ENCODE data around the gene BSG.
"Not testable (repeated sequence)": the region's sequence is repeated elsewhere in the genome, so short reads cannot be mapped to it uniquely, and the experiment has no call there.

BSG gene

DNA sequence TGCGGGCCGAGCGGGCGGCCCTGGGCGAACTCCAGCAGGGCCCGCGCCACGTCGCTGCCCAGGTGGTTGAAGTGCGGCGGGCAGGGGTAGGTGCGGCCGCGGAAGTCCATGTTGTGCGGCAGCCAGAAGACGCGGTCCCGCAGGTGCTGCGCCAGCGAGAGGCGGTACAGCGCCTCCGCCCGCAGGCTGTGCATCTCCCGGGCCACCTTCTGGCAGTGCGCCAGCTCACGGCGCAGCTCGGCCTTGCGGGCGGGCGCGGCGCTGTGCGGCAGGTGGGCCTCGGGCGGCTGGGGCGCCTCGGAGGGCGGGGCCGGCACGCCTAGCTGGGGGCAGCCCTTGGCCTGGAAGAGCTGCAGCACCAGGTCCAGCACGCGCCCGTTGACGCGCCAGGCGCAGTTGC lies 48.8 kb downstream of the BSG start:
- not testable (repeated sequence) for DNase-seq

DNA sequence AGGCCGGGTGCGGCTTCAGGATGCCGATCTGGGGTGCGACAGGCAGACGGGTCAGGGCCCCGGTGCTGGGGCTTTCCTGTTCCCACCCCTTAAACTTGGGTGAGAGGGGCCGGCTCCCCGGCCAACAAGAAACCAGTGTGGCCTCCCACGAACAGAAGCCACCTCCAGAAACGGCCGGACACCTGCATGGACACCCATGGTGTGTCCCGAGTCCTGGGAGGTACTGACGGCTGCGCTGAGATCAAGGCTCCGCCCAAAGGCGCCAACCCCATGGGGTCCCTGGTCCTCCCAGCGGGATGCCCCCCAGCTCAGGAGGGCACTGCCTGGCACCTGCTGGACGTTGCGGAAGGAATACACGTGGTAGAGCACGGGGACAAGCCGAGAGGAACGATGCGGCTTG lies 49.4 kb downstream of the BSG start:
- DNase-seq: no peak

DNA sequence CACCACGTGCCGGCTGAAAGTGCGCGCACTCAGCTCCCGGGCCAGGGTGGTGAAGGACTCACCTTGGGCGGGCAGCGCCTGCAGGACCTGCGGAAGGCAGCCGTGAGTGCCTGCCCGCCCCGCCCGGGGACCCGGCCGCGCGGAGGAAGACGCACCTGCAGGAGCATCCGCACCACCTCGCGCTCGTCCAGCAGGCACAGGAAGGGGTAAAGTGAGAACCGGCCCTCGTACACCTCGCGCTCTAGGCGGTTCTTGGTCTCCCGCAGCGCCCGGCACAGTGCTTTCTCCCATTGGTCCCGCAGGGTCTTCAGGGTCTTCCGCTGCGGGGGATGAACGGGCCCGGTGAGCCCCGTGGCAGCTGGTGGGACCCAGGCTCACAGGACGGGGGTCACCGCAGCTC lies 50.3 kb downstream of the BSG start:
- DNase-seq: no peak

DNA sequence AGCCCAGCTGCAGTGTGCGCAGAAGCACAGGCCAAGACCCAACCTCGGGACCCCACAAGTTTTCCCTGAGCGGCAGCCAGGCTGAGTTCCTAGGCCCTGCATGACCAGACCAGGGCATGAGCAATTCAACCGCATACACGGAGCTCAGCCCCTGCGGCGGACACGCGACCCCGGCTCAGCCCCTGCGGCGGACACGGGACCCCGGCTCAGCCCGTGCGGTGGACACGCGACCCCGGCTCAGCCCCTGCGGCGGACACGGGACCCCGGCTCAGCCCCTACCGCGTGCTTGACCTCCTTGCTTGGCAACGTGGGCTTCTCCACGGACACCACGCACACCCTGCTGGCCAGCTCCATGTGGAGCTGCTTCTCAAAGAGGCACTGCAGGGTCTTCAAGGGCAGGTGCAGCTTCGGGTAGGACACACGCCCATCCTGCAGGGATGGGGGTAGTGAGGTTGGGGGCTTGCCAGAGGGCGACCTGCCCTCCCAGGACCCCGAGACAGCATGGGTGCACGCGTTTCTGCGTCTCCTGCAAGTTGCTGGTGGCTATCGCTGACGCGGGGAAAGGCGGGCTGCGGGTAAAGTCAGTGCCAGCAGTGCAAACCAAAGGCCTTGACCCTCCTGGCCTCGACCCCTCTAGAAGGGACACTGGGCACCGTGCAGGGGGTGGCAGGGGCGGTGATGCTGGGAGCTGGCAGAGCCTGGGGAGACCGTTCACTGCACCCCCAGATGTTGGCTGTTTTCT lies 51.0 kb downstream of the BSG start:
- DNase-seq: no peak

DNA sequence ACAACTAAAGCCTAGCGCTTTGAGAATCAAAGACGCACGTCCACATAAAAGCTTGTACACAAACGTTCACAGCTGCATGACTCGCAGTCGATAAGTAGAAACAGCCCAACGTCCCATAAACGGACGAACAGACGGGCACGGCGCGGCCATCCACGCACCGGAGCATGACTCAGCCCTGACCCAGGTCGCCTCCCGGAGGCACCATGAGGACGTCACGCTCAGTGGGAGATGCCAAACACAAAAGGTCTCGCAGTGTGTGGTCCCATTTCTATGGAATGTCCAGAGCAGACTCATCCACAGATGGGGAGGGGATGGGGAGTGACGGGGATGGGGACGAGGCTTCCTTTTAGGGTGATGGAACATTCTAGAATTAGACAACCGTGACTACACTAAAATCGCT lies 51.6 kb downstream of the BSG start:
- DNase-seq: no peak

DNA sequence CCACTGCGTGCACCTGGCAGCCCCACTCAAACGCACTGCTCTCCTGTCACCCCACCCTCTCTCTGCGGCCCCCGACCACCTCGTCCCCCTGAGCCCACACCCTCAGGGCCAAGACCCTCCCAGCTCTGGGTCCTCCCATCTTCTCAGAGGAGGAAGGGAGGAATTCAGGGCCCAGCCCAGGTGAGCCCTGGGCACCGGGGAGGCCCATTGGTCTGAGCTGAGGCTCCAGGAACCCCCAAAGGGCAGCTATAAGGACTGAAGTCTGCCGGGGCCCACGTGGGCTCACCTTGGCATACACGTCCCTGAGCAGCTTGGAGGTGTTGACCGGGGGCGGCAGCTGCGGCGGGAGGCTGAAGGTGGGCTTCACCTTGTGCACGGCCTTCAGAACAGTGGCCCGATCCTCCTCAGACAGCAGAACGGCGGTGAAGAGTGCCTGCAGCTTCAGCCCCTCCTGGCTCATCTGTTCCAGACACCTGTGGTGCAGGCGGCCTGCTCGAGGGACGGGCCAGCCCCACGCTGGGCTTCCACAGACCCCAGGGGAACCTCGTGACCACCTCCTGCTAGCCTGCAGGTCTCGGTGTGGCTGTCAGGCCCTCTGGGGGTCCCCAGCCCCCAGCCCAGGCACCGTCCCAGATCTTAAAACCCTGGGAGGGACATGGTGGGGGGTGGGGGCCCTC lies 52.2 kb downstream of the BSG start:
- no peak for DNase-seq

DNA sequence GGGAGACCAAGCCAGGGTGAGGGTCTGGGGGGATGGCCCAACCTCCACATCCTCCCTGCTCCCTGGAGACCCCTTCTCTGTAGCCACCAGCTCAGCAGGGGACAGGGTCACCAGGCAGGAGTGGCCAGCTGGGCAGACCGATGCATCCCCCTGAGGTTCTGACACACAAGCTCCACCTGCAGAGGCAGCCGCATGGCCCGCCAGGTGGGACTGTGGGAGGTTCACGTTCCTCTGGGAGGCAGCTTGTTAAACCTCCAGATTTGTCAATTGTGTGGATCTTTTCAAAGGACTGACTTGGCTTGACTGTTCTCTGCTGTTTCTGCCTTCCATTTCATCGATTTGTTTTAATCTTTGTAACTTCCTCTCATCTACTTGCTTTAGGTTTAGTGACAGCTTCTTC lies 52.9 kb downstream of the BSG start:
- no peak for DNase-seq

DNA sequence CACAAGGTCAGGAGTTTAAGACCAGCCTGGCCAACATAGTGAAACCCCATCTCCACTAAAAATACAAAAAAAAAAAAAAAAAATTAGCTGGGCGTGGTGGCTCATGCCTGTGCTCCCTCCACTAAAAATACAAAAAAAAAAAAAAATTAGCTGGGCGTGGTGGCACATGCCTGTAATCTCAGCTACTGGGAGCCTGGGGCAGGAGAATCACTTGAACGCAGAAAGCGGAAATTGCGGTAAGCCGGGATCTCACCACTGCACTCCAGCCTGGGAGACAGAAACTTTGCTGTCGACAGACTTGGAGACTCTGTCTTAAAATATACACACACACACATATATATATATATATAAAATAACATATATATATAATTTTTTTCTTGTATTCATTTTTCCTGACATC lies 54.2 kb downstream of the BSG start:
- DNase-seq: not testable (repeated sequence)

DNA sequence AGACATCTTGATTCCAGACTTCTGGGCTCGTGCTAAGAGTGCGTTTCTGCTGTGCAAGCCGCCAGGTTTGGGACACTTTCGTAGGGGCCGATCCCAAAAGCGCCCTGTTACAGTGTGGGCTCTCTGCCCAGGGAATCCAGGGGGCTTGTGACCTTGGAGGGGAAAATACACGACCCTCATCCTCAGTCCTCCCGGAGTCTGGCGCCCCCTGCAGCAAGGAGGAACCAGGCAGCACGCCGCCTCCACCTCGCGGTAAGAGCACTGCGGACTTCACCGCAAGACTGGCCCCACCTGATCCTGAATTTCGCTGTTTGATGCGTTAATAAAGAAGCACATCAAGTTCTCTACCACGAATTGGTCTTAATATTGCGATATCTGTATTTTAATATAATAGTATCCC lies 55.8 kb downstream of the BSG start:
- DNase-seq: no peak

DNA sequence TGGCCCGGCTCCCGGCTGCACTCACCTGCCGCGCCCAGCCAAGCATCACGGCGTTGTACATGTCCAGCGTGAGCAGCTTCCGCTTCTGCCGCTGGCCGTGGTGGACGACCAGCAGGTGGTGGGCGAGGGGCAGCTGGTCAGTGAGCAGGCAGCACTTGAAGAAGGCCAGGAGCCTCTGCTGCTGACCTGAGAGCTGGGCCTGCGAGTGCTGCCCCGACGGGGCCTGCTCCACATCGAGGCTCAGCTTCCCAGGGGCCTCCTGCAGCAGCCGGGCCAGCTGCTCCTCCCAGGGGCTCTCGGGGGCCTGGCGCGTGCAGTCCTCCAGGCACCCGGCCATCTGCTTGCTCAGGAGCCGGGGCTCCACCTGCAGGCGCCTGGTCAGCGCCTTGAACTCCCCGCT lies 57.1 kb downstream of the BSG start:
- not testable (repeated sequence) for DNase-seq

DNA sequence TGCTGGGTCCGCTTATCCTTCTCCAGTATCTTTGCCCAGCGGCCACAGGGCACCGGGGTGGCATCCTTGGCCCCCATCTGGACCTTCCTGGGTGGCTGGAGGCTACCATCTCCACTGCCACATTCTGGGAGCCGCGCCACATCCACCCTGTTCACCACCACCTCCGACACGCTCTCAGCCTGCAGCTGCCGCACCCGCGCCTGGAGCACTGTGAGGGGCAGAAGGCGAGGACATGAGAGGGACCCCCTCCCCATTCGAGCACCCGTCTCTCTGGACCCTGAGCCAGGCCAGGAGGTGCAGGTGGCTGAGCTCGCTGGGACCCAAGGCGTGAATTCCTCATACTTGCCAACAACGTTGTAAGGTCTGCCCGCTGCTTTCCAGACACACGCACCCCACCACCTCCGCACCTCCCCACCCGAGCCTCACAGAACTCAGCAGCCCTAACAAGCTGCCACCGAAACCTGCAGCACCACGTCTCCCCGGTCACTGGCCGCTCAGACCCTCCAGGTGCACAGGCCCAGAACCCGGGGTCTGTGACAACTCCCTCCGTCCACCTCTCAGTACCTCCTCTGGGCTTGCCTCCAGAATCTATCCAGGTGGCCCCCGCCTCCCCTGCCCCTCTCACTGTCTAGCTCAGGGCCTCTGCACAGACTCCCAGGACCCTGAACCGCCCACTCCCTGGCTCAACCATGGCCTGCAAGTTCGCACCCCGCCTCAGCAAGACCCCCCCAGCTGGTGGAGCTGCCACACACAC lies 57.7 kb downstream of the BSG start:
- DNase-seq: no peak

DNA sequence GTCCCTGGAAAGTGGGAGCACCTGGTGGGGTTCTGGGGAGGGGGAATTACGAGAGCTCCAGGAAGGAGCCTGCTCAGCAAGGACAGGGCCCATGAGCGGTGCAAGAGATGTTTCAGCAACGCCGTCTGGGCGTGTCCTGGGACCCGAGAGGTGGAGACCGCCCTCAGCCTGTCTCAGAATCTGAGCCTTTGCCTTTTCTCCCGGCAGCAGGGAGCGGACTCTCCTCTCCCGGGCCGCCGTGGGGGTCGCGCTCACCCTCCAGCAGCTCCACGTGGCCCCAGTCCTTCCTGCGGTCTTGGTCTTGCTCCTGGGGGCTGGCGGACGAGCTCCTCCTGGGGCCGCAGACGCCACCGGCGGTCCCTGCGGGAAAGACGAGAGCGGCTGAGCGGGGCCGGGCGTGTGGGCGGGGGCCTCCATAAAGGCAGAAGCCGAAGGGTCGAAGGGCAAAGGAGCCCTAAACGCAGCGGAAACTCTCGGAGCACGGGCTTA lies 60.2 kb downstream of the BSG start:
- DNase-seq: no peak

Data from activated CD4-positive, alpha-beta T cell treated with anti-CD3 and anti-CD28 coated beads for 1 hour (primary cell).